ENCODE measurements around the gene ALDH1A1. TPM values are rescaled to one million over a fixed set of nuclear protein-coding genes. Genes with fewer than 3 reads are reported as not detected.

Gene ALDH1A1
- polyA plus RNA-seq, 1 experiment: 7.0 TPM

- Histone ChIP-seq H3K27ac (ENCODE audit: low read depth, low read length) (no peak overlapping the region), H3K4me3 (ENCODE audit: low read depth, low read length) (no peak overlapping the region), H3K27me3 (ENCODE audit: control insufficient read depth, insufficient read depth, low read length) (no peaks in the 10 kb centered on the region), H3K9me3 (ENCODE audit: control insufficient read depth, insufficient read depth, low read length) (no peaks in the 10 kb centered on the region)
- DNase-seq (ENCODE audit: low read depth, low spot score): no peak
- TF ChIP-seq, protein P1, sequence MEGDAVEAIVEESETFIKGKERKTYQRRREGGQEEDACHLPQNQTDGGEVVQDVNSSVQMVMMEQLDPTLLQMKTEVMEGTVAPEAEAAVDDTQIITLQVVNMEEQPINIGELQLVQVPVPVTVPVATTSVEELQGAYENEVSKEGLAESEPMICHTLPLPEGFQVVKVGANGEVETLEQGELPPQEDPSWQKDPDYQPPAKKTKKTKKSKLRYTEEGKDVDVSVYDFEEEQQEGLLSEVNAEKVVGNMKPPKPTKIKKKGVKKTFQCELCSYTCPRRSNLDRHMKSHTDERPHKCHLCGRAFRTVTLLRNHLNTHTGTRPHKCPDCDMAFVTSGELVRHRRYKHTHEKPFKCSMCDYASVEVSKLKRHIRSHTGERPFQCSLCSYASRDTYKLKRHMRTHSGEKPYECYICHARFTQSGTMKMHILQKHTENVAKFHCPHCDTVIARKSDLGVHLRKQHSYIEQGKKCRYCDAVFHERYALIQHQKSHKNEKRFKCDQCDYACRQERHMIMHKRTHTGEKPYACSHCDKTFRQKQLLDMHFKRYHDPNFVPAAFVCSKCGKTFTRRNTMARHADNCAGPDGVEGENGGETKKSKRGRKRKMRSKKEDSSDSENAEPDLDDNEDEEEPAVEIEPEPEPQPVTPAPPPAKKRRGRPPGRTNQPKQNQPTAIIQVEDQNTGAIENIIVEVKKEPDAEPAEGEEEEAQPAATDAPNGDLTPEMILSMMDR (IDR thresholded peaks at IDR 0.05; ENCODE audit: low read depth, low read length): no peak
- ChIA-PET POLR2A (no interaction called here), CTCF (interaction anchor here (0.7 kb wide), 1 partner anchor 85 kb away, joined by 3 read pairs; no protein-coding TSS in a partner anchor)
These were observed 15.3 kb downstream of the ALDH1A1 start for GRCh38 chr9:72937545-72937944.

DNA sequence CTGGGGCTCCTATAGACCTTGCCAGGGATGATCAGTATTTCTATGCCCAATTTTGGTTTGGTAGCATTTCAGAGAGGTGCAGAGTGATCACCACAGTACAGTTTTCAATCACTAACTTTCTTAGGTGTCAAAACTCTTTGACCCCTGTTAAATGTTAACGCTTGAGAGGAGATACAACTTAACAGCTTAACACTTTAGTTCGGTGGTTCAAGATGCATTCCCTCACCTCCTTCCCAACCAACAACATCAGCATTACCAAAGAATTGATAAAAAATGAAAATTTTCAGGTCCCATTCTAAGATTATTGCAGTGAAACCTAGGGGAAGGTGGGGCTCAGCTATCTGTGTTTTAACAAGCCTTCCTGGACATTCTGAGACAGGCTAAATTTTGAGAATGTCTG lies 16.2 kb downstream of the ALDH1A1 start:
- Histone ChIP-seq H3K4me3 (ENCODE audit: low read depth, low read length) (no peak overlapping the region), H3K27me3 (ENCODE audit: control insufficient read depth, insufficient read depth, low read length) (no peaks in the 10 kb centered on the region), H3K9me3 (ENCODE audit: control insufficient read depth, insufficient read depth, low read length) (no peaks in the 10 kb centered on the region), H3K27ac (ENCODE audit: low read depth, low read length) (no peak overlapping the region)
- ChIA-PET CTCF (no interaction called here), POLR2A (no interaction called here)
- TF ChIP-seq, protein P1 (IDR thresholded peaks at IDR 0.05; ENCODE audit: low read depth, low read length): no peak
- no peak for DNase-seq (ENCODE audit: low read depth, low spot score)

GRCh38 chr9:72936266-72936665 lies 16.6 kb downstream of the ALDH1A1 start:
- Histone ChIP-seq H3K4me3 (ENCODE audit: low read depth, low read length) (no peak overlapping the region), H3K9me3 (ENCODE audit: control insufficient read depth, insufficient read depth, low read length) (no peaks in the 10 kb centered on the region), H3K27ac (ENCODE audit: low read depth, low read length) (no peak overlapping the region), H3K27me3 (ENCODE audit: control insufficient read depth, insufficient read depth, low read length) (no peaks in the 10 kb centered on the region)
- DNase-seq (ENCODE audit: low read depth, low spot score): no peak
- ChIA-PET CTCF (no interaction called here), POLR2A (no interaction called here)
- TF ChIP-seq, protein P1 (IDR thresholded peaks at IDR 0.05; ENCODE audit: low read depth, low read length): no peak

GRCh38 chr9:72935595-72935994 lies 17.3 kb downstream of the ALDH1A1 start:
- Histone ChIP-seq H3K9me3 (ENCODE audit: control insufficient read depth, insufficient read depth, low read length) (no peaks in the 10 kb centered on the region), H3K4me3 (ENCODE audit: low read depth, low read length) (no peak overlapping the region), H3K27ac (ENCODE audit: low read depth, low read length) (no peak overlapping the region), H3K27me3 (ENCODE audit: control insufficient read depth, insufficient read depth, low read length) (no peaks in the 10 kb centered on the region)
- ChIA-PET CTCF (no interaction called here), POLR2A (no interaction called here)
- TF ChIP-seq, protein P1 (IDR thresholded peaks at IDR 0.05; ENCODE audit: low read depth, low read length): no peak
- no peak for DNase-seq (ENCODE audit: low read depth, low spot score)

- H3K27ac ChIP-seq (ENCODE audit: low read depth, low read length): no peak overlapping the region
- ChIA-PET POLR2A (no interaction called here), CTCF (no interaction called here)
- TF ChIP-seq, protein P1 (IDR thresholded peaks at IDR 0.05; ENCODE audit: low read depth, low read length): no peak
- no peak overlapping the region for H3K4me3 ChIP-seq (ENCODE audit: low read depth, low read length)
- no peaks in the 10 kb centered on the region for H3K27me3 ChIP-seq (ENCODE audit: control insufficient read depth, insufficient read depth, low read length)
- H3K9me3 ChIP-seq (ENCODE audit: control insufficient read depth, insufficient read depth, low read length): no peaks in the 10 kb centered on the region
- no peak for DNase-seq (ENCODE audit: low read depth, low spot score)
These were observed 18.9 kb downstream of the ALDH1A1 start for GRCh38 chr9:72933730-72934665.

All from AG04450 (cell line).